Measurements from ENCODE around the gene PPP2R3B.
"Not testable (repeated sequence)": the region's sequence is repeated elsewhere in the genome, so short reads cannot be mapped to it uniquely, and the experiment has no call there.

The PPP2R3B gene

DNA sequence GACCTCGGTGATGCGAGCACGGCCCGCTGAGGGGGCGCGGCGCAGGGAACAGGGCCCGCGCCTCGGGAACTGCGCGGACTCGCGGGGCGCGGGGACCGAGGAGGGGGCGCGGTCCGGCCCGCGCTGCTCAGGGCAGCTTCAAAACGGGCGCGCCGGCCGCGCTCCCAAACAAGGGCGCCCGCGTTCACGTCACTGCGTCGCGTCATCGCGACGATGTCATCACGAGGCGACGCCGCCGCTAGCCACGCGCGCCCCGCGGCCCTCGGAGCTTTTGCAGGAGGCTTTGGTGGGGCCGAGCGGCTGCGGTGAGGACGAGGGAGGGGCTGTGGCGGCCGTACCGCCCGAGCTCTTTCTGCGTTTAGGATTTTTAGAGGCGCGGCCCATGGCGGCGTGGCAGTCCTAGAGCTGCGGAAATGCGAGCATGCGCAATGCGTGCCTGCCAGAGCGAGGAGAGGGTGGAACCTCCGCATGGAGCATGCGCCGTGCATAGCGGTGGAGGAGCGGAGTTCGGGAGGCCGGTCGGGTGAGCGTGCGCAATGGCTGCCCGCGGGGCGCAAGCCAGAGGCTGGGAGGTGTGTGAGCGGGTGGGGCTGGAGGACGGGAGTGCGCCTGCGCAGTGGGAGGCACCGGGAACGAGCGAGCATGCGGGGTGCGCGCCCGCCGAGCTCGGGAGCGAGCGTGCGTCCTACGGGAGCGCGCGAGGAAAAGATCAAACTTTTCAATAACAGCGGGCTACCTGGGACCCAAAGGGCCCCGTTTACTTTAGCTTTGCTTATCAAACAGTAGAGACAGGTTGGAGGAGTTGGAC lies at the start of gene PPP2R3B:
TSS of gene PPP2R3B (minus strand) at position 140 of the 808 bp plus-strand sequence. CDS start 216 bp downstream, outside the sequence.
- DNase-seq: no peak

GRCh38 chrX:435536-436122 lies 48.9 kb upstream of the PPP2R3B start:
- no peak for DNase-seq

GRCh38 chrX:434946-435345 lies 48.2 kb upstream of the PPP2R3B start:
- no peak for DNase-seq

DNA sequence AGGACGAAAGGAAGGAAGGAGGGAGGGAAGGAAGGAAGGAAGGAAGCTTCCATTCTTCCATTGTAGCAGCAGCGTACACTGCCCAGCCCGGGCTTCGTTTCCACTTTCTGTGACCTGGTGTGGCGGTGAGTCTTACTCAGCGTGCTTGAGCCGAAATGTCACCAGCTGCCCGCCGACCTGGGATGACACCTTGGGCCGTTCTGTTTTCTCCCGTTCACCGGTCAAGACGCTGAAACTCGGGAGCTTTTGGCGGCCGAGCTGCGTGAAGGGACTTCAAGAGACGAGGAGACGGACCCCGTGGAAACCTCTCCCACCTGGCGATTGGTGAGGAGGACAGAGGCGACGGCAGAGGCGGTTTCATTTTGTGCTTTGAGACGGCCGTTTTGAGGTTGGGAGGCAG lies 47.1 kb upstream of the PPP2R3B start:
- no peak for DNase-seq

DNA sequence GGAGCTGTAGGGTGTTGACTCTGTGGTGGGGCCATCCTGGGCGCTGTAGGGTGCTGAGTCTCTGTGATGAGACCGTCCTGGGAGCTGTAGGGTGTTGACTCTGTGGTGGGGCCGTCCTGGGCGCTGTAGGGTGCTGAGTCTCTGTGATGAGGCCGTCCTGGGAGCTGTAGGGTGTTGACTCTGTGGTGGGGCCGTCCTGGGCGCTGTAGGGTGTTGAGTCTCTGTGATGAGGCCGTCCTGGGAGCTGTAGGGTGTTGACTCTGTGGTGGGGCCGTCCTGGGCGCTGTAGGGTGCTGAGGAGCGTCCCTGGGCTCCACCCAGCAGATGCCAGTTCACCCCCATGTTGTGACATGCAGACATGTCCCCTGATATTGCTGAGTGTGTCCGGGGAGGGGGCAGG lies 46.0 kb upstream of the PPP2R3B start:
- not testable (repeated sequence) for DNase-seq

- no peak for DNase-seq
Observed at GRCh38 chrX:431492-432111, 44.9 kb upstream of the PPP2R3B start.

GRCh38 chrX:431056-431455 lies 44.3 kb upstream of the PPP2R3B start:
- no peak for DNase-seq

GRCh38 chrX:429266-429825 lies 42.6 kb upstream of the PPP2R3B start:
- DNase-seq: no peak

DNA sequence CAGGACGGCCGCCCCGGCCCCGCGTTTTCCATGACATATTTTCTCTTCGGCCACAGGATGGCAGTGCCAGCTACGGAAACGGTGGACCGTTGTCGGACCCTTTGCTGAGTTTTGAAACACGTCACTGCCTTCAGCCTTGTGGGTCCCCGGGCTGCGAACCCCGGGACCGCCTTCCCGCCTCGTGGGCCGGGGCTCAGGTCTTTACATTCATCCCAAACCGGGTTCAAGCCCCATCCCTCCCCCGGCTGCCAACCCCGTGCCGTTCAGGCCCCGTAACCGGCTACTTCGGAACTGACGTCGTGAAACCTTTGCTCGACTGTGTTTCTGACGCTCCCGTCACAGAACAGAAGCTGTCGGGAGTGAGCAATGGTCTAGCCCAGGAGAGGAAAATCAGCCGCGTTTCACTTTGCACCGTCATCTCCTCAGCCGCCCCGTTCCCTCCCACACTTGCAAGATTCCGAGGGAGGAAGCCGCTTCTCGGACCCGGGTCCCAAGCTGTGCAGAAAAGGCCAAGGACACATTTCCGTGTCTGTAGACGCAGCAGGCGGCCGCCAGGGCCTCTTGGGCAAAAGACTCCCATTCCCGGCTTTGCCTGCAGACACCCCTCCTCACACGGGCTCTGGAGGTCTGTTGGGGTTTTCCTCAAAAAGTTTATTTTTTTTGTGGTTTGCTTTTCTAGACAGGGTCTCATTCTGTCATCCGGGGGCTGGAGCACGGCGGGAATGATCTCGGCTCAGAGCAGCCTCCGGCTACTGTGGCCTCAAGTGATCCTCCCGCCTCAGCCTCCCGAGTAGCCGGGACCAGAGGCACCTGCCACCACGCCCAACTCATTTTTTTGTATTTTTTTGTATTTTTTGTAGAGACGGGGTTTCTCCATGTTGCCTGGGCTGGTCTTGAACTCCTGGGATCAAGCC lies 41.4 kb upstream of the PPP2R3B start:
- DNase-seq: no peak

GRCh38 chrX:426881-427280 lies 40.2 kb upstream of the PPP2R3B start:
- DNase-seq: no peak

DNA sequence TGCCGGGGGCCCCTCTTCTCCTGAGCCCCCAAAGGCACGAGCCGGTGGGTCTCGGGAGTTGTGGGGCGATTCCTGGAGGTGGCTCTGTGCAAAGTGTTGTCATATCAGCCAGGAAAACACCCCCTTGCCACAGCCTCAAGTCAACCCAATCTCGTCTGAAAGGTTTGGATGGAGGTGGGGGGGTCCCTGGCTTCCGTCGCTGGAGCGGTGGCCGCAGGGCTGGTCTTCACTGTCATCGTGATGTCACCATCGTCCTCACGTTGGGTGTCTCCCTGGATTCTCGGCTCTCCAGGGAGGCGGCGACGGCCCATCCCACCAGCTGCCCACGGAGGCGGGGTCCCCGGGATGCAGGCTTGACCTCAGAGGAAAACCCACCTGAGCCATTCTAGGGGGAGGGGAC lies 38.3 kb upstream of the PPP2R3B start:
- no peak for DNase-seq

GRCh38 chrX:421646-422391 lies 35.1 kb upstream of the PPP2R3B start:
- no peak for DNase-seq

GRCh38 chrX:420496-421223 lies 34.0 kb upstream of the PPP2R3B start:
- no peak for DNase-seq

DNA sequence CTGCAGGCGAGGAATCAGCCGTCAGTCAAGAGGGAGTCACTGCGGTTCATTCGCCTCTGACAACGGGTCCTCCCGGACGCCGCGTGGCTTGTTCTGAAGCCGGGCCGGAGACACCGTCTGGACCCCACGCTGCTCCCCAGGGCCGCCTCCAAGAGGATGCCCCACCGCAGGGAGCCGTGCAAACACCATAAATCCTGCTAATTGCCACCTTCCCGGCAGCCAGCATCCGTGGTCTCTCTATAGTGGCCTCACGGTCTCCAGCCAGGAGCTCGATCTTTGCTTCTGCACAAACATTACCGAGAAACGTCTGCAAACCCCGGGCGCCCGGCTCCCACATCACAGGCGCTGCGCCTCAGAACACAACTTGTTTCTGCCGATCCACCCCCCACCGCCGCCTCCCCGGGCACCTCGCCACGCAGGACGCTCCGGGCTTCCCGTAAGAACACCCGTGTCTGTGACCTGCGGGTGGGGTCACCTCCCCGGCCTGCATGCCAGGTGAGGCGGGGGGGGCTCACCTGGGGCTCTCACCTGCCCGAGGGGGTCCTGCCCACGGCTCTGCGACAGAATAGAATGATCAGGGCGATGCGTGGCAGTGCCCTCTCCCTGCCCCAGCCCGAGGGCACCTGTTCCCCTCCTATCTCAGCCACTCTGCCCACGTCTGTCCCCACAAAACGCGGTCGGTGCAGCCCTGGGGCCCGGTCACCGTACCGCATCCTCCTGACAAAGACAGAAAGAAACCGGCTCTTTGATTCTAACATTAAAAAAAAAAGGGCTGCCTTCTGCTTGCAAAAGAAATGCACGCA lies 32.4 kb upstream of the PPP2R3B start:
- no peak for DNase-seq

DNA sequence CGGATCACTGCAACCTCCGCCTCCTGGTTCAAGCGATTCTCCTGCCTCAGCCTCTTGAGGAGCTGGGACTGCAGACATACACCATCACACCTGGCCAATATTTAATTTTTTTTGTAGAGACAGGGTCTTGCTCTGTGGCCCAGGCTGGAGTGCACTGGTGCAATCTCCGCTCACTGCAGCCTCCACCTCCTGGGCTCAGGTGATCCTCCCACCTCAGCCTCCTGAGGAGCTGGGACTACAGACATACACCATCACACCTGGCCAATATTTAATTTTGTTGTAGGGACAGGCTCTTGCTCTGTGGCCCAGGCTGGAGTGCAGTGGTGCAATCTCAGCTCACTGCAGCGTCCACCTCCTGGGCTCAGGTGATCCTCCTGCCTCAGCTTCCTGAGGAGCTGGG lies 28.8 kb upstream of the PPP2R3B start:
- not testable (repeated sequence) for DNase-seq

DNA sequence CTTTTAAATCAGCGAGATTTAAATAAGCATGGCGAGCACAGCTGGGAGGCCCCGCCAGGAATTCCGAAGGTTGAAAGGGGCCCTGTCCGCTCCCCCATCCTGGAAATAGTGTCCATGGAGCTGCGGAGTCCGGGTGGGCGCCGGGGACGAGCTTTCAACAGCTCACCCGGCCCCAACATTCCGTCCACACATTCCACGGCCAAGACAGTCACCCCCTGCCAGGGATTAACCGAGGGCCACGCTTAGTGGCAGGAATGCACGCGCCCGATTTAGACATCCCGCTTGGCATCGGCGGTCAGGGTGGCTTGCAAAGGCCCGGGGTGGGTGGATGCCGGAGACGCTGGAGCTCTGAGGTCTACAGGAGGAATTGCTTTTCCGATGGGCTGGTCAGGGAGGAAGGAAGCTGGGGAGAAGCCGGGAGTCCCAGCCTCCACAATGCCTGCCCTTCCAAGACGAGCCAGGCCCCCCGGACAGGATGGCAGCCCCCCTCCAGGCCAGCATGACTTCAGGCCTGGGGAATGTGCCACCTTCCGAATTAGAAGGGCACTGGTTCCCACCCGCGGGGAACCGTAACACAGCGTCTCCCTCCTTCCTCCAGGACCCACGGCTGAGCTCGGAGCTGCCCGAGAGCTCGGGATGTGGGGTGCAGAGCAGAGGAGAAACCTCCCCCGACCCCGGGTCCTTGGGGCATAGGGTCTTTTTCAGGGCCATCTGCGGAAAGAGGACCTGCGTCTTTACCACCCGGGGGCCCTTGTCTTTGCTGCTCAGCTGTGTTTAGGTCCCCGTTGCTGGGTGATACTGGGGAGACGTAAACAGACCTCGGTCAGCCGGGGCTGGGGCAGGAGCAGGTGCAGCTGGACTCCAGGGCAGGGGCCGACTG lies 26.9 kb upstream of the PPP2R3B start:
- no peak for DNase-seq

DNA sequence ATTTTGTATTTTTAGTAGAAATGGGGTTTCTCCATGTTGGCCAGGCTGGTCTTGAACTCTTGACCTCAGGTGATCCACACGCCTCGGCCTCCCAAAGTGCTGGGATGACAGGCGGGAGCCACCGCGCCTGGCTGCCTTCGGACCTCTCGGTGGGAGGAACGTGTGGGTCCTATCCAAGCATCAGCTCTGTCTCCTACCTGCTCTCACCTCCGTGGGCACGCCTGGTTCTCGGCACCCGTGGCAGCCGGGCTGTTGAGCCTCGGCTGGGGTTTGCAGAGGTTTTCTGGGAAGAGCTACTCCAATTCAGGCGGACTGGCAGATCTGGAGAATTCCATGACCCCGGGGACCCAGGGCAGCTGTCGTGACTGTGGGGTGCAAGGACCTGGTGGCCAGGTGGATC lies 23.6 kb upstream of the PPP2R3B start:
- DNase-seq: no peak

GRCh38 chrX:405149-405548 lies 18.4 kb upstream of the PPP2R3B start:
- no peak for DNase-seq

DNA sequence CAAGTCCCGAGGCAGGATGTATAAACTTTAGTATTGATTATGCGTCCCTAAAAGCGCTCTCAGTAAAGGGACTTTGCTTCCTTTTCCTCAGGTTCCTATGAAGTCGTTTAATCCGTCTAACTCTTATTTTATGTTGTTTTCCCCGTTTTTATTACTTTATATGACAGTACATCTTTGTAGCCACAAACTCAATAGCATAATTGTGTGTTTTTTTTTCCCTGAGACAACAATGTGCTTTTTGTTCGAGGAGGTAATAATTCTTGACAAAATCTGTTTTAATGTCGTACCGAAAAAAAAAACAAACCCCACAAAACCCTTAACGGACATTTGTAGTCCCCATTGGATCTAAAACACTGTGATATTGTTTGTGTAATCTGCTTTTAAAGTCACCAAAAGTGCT lies 17.9 kb upstream of the PPP2R3B start:
- no peak for DNase-seq
